ENCODE data around the gene RUNX2. TPM values are rescaled to one million over a fixed set of nuclear protein-coding genes. Genes with fewer than 3 reads are reported as not detected.

The RUNX2 gene
- total RNA-seq, 2 experiments from 2014 or later: 33.4 to 34.9 TPM

DNA sequence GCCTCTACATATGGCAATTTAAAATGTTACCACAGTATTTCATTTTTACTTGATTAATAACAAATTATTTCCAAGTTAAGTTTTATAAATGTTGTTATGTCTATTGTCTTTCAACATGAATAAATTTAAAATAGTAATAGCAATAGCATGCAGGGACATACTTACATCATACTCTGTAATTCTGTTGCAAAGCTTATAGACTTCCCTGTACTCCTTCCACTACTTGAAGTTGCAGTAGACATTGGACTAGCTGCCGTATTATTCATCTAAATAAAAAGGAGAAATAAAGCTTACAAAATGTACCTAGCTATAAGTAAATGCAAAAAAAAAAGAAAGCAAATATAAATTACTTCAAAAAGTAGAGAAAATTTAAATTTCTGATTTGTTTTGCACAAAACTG, 36.9 kb downstream of the RUNX2 start:
- Mint-ChIP-seq H3K4me3 (no peak overlapping the region), H3K36me3 (peaks cover 11% of the 10 kb centered on the region), H3K27ac (no peak overlapping the region), H3K4me1 (ENCODE audit: low read depth) (peaks cover 5% of the 10 kb centered on the region), H3K9me3 (no peaks in the 10 kb centered on the region), H3K27me3 (no peaks in the 10 kb centered on the region)
- ChIA-PET CTCF (interaction anchor here (2.7 kb wide), 1 partner anchor 709 kb away, joined by 10 read pairs; no protein-coding TSS in a partner anchor), POLR2A (no interaction called here)
- intact Hi-C loops (cut with micrococcal nuclease): no loop called here
- DNase-seq: no peak

DNA sequence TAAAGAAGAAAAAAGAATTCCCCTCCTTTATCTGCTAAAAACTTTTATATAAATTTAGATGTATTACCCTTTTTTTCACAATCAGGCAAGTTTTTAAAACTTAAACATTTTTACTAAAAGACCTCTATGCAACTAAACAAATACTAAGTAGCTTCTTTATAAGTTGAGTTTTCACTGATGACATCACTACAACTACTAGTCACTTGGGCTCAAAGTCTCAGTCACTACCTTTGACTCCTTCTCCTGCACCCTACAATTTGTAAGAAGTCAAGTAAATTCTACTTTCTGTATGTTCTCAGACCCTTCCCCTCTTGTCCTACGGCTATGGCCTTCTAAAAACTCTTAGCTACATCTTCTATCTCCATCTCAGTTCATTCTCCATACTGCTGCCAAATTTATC, 38.4 kb downstream of the RUNX2 start:
- POLR2A ChIA-PET: no interaction called here
- Mint-ChIP-seq H3K36me3 (peaks cover 13% of the 10 kb centered on the region), H3K27me3 (no peaks in the 10 kb centered on the region), H3K4me3 (no peak overlapping the region), H3K9me3 (no peaks in the 10 kb centered on the region), H3K4me1 (ENCODE audit: low read depth) (peaks cover 10% of the 10 kb centered on the region), H3K27ac (no peak overlapping the region)
- intact Hi-C loops (cut with micrococcal nuclease): no loop called here
- CTCF ChIA-PET: interaction anchor here (2.7 kb wide), 1 partner anchor 711 kb away, joined by 10 read pairs; no protein-coding TSS in a partner anchor
- DNase-seq: no peak

DNA sequence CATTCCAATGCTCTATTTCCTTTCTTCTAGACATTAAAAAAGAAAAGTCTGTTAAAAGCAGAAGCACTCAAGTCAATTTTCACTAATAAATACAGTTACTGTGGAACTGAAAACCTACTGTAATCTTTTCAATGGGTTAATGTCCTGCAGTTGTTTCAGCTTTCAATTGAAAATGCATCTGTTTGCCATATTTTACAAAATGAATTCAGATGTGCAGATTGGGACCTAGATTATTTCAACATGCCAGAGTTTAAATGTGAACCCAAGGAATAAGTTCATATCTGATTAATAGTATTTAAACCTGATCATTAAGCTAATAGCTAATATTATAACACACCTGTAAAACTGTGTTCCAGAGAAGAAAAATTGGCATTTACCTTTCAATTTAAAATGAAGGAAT, 39.9 kb downstream of the RUNX2 start:
- intact Hi-C loops (cut with micrococcal nuclease): no loop called here
- H3K27ac Mint-ChIP-seq: no peak overlapping the region

DNA sequence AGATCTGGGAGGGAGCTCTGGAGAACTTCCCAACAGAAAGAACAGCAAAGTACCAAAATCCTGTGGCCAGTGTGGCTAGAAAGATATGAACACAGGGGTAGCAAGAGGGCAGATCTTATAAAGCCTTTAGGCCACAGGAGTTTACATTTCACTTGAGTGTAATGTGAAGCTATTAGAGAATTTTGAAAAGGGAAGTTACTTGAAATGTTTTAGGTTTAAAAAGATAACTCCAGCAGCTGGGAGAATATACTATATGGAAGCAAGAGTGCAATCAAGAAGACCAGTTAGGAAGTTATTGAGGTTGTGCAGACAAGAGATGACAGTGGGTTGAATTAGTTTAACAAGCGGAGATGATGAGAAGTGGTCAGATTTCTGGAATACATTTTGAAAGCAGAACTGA, 41.7 kb downstream of the RUNX2 start:
- CTCF ChIA-PET: no interaction called here
- Mint-ChIP-seq H3K27me3 (no peaks in the 10 kb centered on the region), H3K9me3 (no peaks in the 10 kb centered on the region), H3K36me3 (peaks cover 9% of the 10 kb centered on the region), H3K4me1 (ENCODE audit: low read depth) (peaks cover 26% of the 10 kb centered on the region), H3K4me3 (no peak overlapping the region), H3K27ac (no peak overlapping the region)
- no peak for DNase-seq
- POLR2A ChIA-PET: no interaction called here
- intact Hi-C loops (cut with micrococcal nuclease): loop anchor here (10.0 kb wide), 1 partner anchor 985 kb away; the partner anchor contains the start of gene CDC5L

More for the DNA sequence above, 39.9 kb downstream of the RUNX2 start:
- no peaks in the 10 kb centered on the region for H3K9me3 Mint-ChIP-seq
- peaks cover 13% of the 10 kb centered on the region for H3K36me3 Mint-ChIP-seq
- no peaks in the 10 kb centered on the region for H3K27me3 Mint-ChIP-seq
- H3K4me1 Mint-ChIP-seq (ENCODE audit: low read depth): peaks cover 20% of the 10 kb centered on the region
- CTCF ChIA-PET: interaction anchor here (1.2 kb wide), 1 partner anchor 346 kb away, joined by 4 read pairs; no protein-coding TSS in a partner anchor
- no peak for DNase-seq
- no peak overlapping the region for H3K4me3 Mint-ChIP-seq
- POLR2A ChIA-PET: no interaction called here

DNA sequence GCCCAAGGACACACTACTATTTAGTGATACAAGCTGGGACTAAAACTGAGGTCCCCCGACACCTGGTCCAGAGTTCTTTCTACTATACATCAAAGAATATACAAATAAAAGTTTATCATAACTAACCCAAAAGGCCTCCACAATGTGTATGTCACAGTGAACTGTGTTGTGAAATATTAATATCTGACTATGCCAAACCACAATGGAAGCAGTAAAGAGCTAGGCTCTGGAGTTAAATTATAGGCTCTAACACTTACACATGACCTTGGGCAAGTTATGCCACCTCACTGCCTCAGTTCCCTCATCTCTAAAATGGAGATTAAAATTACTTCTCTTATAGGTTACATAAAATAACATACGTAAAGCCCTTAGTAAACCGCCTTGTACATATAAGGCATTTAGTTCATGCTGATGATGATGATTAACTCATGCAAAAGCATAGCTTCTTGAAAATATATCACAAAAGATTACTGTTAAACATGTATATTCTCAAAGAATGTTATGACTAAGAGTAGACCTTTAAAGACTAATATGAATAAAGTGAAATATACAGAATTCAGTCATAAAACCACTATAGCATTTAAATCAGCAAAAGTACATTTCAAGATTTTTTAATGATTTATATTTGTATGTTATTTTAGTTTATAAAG, 43.9 kb downstream of the RUNX2 start:
- Mint-ChIP-seq H3K27ac (peak overlapping the region; percentile 18), H3K27me3 (no peaks in the 10 kb centered on the region), H3K9me3 (no peaks in the 10 kb centered on the region), H3K4me3 (no peak overlapping the region), H3K4me1 (ENCODE audit: low read depth) (peaks cover 37% of the 10 kb centered on the region), H3K36me3 (peaks cover 10% of the 10 kb centered on the region)
- CTCF ChIA-PET: no interaction called here
- no peak for DNase-seq
- intact Hi-C loops (cut with micrococcal nuclease): loop anchor here (2.0 to 10.0 kb wide), 2 partner anchors 729 to 987 kb away; partner anchors contain the start of gene CDC5L
- POLR2A ChIA-PET: no interaction called here

DNA sequence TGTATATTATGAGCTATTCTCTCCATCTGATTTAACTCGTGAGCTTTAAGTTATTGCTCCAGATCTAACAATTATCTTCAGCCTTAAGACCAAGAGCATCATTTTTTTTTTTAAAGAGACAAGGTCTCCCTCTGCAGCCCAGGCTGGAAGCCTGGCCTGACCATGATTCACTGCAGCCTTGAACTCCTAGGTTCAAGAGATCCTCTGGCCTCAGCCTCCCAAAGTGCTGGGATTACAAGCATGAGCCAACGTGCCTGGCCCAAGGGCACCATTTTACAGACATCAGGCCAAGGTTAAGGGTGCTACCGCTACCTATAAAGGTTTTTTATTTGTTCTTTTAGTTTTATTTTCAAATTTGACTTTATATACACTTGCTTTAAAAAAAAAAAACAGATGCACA, 47.3 kb downstream of the RUNX2 start:
- intact Hi-C loops (cut with micrococcal nuclease): loop anchor here (5.0 to 10.0 kb wide), 4 partner anchors 443 to 991 kb away; partner anchors contain the start of gene CDC5L
- H3K27me3 Mint-ChIP-seq: no peaks in the 10 kb centered on the region
- POLR2A ChIA-PET: interaction anchor here (0.6 kb wide), 1 partner anchor 331 kb away, joined by 3 read pairs; no protein-coding TSS in a partner anchor
- H3K9me3 Mint-ChIP-seq: no peaks in the 10 kb centered on the region
- peaks cover 4% of the 10 kb centered on the region for H3K36me3 Mint-ChIP-seq
- no peak overlapping the region for H3K4me3 Mint-ChIP-seq
- H3K4me1 Mint-ChIP-seq (ENCODE audit: low read depth): peaks cover 42% of the 10 kb centered on the region
- CTCF ChIA-PET: interaction anchor here (0.7 to 1.6 kb wide), 4 partner anchors 190 to 720 kb away, joined by 3 to 8 read pairs (median 5); no protein-coding TSS in a partner anchor
- H3K27ac Mint-ChIP-seq: no peak overlapping the region
- no peak for DNase-seq

DNA sequence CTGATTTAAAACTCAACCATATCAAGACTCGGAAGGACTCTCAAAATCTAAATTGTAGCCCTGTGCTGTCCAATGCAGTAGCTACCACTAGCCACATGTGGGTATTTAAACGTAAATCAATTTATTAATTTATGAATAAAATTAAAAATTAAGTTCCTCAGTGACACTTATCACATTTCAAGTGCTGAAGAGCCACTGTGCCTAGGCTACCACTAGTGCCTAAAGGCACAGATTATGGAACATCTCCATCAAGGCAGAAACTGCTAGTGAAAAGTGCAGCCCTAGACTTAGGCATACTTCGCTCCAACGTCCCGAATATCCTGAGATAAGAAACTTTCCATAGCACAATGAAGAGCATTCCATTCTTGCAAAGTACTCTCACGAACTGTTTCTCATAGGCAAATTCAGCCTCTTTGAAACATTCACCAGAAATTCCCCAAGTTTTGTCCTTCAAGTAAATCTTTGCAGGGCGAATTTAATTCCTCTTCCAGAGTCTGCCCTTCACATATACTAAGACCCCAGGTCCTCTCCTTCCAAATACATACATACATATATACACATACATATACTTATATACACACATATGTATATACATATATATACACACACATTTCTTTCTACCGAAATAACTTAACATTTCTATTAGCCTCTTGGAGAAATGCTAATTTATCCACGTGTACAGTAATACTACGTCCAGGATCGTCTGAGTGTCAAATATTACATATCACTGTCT, 48.3 kb downstream of the RUNX2 start:
- no peaks in the 10 kb centered on the region for H3K27me3 Mint-ChIP-seq
- peak overlapping the region; percentile 94 for H3K4me3 Mint-ChIP-seq
- no peaks in the 10 kb centered on the region for H3K9me3 Mint-ChIP-seq
- intact Hi-C loops (cut with micrococcal nuclease): loop anchor here (1.0 to 10.0 kb wide), 9 partner anchors 102 to 992 kb away; partner anchors contain the start of gene CDC5L
- ChIA-PET CTCF (interaction anchor here (0.8 to 2.6 kb wide), 6 partner anchors 45 to 746 kb away, joined by 3 to 9 read pairs (median 7); no protein-coding TSS in a partner anchor), POLR2A (interaction anchor here (2.1 to 2.8 kb wide), 2 partner anchors 45 to 547 kb away, joined by 8 to 27 read pairs; no protein-coding TSS in a partner anchor)
- H3K4me1 Mint-ChIP-seq (ENCODE audit: low read depth): peaks cover 38% of the 10 kb centered on the region
- peak overlapping the region; percentile 97 for H3K27ac Mint-ChIP-seq
- peaks cover 4% of the 10 kb centered on the region for H3K36me3 Mint-ChIP-seq
- no peak for DNase-seq

DNA sequence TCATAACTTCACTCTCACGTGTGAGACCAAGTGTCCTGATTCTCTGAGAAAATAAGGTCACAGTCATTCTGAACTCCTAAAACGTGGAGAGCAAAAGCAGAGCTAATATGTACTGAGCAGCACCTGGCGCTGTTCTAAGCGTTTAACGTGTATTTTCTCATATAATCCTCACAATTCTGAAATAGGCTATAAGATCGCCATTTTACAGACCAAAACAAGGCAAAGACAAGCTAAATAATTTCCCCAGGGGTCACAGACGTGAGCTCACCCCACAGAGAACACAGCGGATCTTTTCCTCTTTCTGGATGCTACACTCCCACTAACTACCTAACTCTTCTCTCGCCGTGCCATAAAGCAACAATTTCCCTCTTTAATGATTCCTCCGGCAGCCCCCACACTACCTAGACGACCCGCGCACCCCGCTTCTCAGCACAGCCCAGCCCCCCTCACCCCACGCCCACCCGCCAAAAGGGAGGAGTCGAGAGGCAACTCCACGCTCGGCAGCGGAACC, 49.0 kb downstream of the RUNX2 start:
- H3K9me3 Mint-ChIP-seq: no peaks in the 10 kb centered on the region
- ChIA-PET CTCF (interaction anchor here (1.5 to 2.6 kb wide), 6 partner anchors 21 to 746 kb away, joined by 3 to 14 read pairs (median 8); no protein-coding TSS in a partner anchor), POLR2A (interaction anchor here (1.0 to 2.8 kb wide), 5 partner anchors 44 to 546 kb away, joined by 3 to 27 read pairs (median 6); no protein-coding TSS in a partner anchor)
- peak overlapping the region; percentile 94 for H3K4me3 Mint-ChIP-seq
- intact Hi-C loops (cut with micrococcal nuclease): loop anchor here (1.0 to 10.0 kb wide), 9 partner anchors 102 to 992 kb away; partner anchors contain the start of gene CDC5L
- no peak for DNase-seq
- no peaks in the 10 kb centered on the region for H3K27me3 Mint-ChIP-seq
- peaks cover 31% of the 10 kb centered on the region for H3K4me1 Mint-ChIP-seq (ENCODE audit: low read depth)
- H3K36me3 Mint-ChIP-seq: peaks cover 4% of the 10 kb centered on the region
- H3K27ac Mint-ChIP-seq: peak overlapping the region; percentile 97

DNA sequence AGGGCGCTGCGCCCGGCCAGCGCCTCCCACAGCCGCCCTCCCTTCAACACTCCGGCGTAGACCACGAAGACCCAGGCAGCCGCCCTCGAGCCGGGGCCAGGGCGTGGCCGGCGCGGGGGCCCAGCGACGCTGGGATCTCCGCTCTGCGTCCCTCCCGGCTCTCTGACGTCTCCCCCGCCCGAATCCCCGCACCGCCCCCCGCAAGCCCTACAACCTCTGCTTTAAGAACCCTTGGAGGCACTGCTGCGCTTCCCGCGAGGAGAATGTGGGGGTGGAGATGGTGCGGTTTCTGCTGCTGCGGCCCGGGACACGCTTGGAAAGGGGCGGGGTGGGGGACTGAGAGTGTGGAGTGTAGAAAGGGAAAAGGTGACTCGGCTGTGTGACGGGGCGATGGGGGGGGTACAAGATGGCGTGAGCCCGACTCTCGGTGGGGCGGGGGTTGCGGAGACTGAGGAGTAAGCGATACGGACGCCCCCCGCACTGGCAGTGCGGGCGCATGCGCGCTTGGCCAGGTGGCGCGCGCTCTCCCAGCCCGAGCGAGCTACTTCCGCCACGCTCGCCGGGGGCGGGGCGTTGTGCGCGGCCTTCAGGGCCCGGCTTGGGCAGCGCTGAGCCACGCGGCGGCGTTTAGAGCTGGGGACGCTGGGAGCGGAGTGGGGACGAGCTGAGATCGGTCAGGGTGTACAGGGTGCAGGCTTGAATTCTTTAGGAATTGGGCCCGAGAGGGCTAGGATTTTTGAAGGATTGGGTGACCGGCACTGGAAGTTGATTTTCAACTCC, 49.6 kb downstream of the RUNX2 start, which contains the start of gene SUPT3H:
SUPT3H (minus strand) TSS at position 381 of the 780 bp plus-strand sequence.
- DNase-seq: peak; percentile 96
- Mint-ChIP-seq H3K9me3 (no peaks in the 10 kb centered on the region), H3K27ac (peak within 1 kb of the TSS; percentile 97), H3K27me3 (no peaks in the 10 kb centered on the region), H3K36me3 (peaks cover 4% of the 10 kb centered on the region), H3K4me3 (peak within 1 kb of the TSS; percentile 94), H3K4me1 (ENCODE audit: low read depth) (peaks cover 27% of the 10 kb centered on the region)
- POLR2A ChIA-PET: interaction anchor here (0.6 to 2.8 kb wide), 17 partner anchors 21 to 735 kb away, joined by 3 to 27 read pairs (median 3); no protein-coding TSS in a partner anchor
- CTCF ChIA-PET: interaction anchor here (0.6 to 2.6 kb wide), 17 partner anchors 20 to 1033 kb away, joined by 3 to 16 read pairs (median 3); no protein-coding TSS in a partner anchor
- intact Hi-C loops (cut with micrococcal nuclease): loop anchor here (1.0 to 10.0 kb wide), 12 partner anchors 42 to 993 kb away; partner anchors contain the start of gene CDC5L

DNA sequence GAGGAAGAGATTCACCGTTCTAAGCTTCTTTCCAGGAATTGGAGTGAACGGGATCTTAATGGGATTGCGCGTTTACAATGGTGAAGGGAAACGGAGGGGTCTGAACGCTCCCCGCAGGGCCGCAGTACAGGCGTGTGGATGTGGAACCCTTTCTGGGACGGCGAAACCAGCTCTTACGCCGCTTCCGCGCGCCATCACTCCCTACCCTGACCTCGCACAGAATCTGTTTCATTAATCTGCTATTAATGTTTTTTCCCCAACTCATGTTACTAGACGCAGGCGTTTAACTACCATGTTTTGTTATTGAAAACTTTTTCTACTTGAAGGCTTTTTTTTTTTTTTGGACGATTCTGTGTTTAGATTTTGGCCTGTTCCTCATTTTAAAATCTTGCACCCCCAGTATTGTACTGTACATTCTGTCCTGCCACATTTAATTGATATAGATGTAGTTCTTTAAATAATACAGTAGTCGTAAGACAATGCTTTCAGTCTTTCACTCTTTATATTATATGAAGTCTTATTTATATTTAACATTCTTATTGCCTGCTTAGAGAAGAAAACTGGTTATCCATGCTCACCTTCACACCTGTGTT, 50.3 kb downstream of the RUNX2 start:
- Mint-ChIP-seq H3K27me3 (no peaks in the 10 kb centered on the region), H3K27ac (peak overlapping the region; percentile 97), H3K4me1 (ENCODE audit: low read depth) (peaks cover 24% of the 10 kb centered on the region), H3K4me3 (peak overlapping the region; percentile 94), H3K36me3 (peaks cover 4% of the 10 kb centered on the region), H3K9me3 (no peaks in the 10 kb centered on the region)
- DNase-seq: no peak
- intact Hi-C loops (cut with micrococcal nuclease): loop anchor here (1.0 to 10.0 kb wide), 7 partner anchors 41 to 994 kb away; partner anchors contain the start of gene CDC5L
- POLR2A ChIA-PET: interaction anchor here (0.6 to 2.8 kb wide), 15 partner anchors 20 to 735 kb away, joined by 3 to 27 read pairs (median 3); no protein-coding TSS in a partner anchor
- CTCF ChIA-PET: interaction anchor here (0.6 to 2.6 kb wide), 16 partner anchors 19 to 1032 kb away, joined by 3 to 16 read pairs (median 4); no protein-coding TSS in a partner anchor
